Measurements from ENCODE around the gene MEGF8. TPM values are rescaled to one million over a fixed set of nuclear protein-coding genes. Genes with fewer than 3 reads are reported as not detected.
"Not testable (repeated sequence)": the region's sequence is repeated elsewhere in the genome, so short reads cannot be mapped to it uniquely, and the experiment has no call there.

MEGF8 gene
- total RNA-seq, 2 donors from 2014 or later: 13.4 to 16.5 TPM

DNA sequence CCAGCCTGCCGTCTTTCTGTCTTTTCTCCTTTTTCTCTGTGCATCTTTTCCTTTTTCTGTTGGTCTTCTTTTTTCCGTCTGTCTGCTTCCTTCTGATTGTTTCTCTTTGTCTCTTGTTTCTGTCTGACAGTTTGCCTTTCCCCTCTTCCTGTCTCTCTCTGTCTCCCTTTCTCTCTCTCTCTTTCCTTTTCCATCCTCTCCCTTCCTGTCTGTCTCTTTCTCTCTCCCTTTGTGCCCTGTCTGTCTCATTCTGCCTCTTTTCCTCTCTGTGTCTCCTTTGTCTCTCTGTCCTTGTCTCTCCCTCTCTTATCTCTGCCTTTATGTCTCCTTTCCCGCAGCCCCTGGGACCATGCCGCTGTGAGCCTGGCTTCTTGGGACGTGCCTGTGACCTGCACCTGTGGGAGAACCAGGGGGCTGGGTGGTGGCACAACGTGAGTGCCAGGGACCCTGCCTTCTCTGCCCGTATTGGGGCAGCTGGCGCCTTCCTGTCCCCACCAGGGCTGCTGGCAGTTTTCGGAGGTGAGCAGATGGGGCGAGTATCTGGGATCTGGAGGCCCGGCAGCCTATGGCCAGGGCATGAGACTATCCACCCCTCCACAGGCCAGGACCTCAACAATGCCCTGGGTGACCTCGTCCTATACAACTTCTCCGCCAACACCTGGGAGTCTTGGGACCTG is 9.4 kb downstream of the MEGF8 start:
- Histone ChIP-seq H3K36me3 (no peaks in the 10 kb centered on the region), H3K27me3 (no peaks in the 10 kb centered on the region), H3K9me3 (no peaks in the 10 kb centered on the region), H3K27ac (no peak overlapping the region), H3K4me1 (no peaks in the 10 kb centered on the region), H3K9ac (ENCODE audit: low read depth in 2 of 2, low read length in 2 of 2) (no peak overlapping the region), H3K4me3 (no peak overlapping the region)
- DNase-seq: no peak
- intact Hi-C loops (cut with DNase I): no loop called here
- TF ChIP-seq, protein P1, sequence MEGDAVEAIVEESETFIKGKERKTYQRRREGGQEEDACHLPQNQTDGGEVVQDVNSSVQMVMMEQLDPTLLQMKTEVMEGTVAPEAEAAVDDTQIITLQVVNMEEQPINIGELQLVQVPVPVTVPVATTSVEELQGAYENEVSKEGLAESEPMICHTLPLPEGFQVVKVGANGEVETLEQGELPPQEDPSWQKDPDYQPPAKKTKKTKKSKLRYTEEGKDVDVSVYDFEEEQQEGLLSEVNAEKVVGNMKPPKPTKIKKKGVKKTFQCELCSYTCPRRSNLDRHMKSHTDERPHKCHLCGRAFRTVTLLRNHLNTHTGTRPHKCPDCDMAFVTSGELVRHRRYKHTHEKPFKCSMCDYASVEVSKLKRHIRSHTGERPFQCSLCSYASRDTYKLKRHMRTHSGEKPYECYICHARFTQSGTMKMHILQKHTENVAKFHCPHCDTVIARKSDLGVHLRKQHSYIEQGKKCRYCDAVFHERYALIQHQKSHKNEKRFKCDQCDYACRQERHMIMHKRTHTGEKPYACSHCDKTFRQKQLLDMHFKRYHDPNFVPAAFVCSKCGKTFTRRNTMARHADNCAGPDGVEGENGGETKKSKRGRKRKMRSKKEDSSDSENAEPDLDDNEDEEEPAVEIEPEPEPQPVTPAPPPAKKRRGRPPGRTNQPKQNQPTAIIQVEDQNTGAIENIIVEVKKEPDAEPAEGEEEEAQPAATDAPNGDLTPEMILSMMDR (IDR thresholded peaks at IDR 0.05): no peak

DNA sequence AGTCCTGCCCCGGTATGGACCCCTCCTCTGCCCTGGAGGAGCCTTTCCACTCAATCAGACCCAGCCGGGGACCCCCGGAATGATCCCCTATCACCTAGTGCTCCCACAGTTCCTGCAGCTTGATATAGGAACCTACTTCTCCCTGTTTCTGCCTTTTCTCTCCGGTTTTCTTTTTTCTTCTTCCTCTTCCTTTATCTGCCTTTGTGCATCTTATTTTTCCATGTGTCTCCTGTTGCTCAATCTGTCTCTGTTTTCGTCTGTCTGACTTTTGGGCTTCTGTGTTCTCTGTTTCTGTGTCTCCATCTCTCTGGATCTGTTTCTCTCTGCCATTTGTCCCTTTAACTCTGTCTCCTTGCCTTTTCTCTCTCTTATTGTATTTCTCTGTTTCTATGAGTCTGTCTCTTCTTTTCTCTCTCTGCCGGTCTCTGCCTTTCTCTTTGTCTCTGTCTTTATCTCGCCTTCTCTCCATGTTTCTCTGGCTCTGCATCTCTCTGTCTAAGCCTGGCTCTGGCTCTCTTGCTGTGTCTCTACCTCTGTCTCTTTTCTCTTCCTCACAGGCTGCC is 10.0 kb downstream of the MEGF8 start:
- Histone ChIP-seq H3K36me3 (no peaks in the 10 kb centered on the region), H3K9me3 (no peaks in the 10 kb centered on the region), H3K9ac (ENCODE audit: low read depth in 2 of 2, low read length in 2 of 2) (no peak overlapping the region), H3K4me3 (no peak overlapping the region), H3K27ac (no peak overlapping the region), H3K4me1 (no peaks in the 10 kb centered on the region), H3K27me3 (no peaks in the 10 kb centered on the region)
- intact Hi-C loops (cut with DNase I): no loop called here
- DNase-seq: no peak
- TF ChIP-seq, protein P1 (IDR thresholded peaks at IDR 0.05): no peak

DNA sequence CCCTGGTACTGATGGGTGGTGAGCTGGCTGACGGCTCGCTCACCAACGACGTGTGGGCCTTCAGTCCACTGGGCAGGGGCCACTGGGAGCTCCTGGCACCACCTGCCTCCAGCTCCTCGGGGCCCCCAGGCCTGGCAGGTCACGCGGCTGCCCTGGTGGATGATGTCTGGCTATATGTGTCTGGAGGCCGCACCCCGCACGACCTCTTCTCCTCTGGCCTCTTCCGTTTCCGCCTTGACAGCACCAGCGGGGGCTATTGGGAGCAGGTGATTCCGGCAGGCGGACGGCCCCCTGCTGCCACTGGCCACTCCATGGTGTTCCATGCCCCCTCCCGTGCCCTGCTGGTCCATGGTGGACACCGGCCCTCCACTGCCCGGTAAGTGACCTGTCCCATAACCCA is 10.5 kb downstream of the MEGF8 start:
- no peak overlapping the region for H3K27ac ChIP-seq
- H3K9ac ChIP-seq (ENCODE audit: low read depth in 2 of 2, low read length in 2 of 2): no peak overlapping the region
- no peak overlapping the region for H3K4me3 ChIP-seq
- no peaks in the 10 kb centered on the region for H3K36me3 ChIP-seq
- TF ChIP-seq, protein P1 (IDR thresholded peaks at IDR 0.05): no peak
- H3K27me3 ChIP-seq: no peaks in the 10 kb centered on the region
- intact Hi-C loops (cut with DNase I): no loop called here
- no peaks in the 10 kb centered on the region for H3K9me3 ChIP-seq
- DNase-seq: no peak
- H3K4me1 ChIP-seq: no peaks in the 10 kb centered on the region

DNA sequence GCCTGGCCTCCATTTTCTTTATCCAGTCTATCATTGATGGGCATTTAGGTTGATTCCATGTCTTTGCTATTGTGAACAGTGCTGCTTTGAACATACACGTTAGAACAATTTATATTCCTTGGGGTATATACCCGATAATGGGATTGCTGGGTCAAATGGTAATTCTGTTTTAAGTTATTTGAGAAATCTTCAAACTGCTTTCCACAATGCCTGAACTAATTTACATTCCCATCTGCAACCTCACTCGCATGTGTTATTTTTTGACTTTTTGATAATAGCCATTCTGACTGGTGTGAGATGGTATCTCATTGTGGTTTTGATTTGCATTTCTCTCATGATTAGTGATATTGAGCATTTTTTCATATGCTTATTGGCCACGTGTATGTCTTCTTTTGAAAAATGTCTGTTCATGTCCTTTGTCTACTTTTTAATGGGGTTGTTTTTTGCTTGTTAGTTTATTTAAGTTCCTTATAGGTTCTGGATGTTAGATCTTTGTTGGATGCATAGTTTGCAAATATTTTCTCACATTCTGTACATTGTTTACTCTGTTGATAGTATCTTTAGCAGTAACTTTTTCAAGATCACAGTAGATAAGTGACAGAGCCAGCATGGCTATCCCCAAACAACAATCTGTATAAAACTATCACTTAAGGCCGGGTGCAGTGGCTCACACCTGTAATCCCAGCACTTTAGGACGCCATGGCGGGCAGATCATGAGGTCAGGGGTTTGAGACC is 13.9 kb downstream of the MEGF8 start:
- intact Hi-C loops (cut with DNase I); H3K27me3 ChIP-seq; H3K27ac ChIP-seq; DNase-seq; H3K9ac ChIP-seq (ENCODE audit: low read depth in 2 of 2, low read length in 2 of 2); H3K36me3 ChIP-seq; H3K4me1 ChIP-seq; H3K9me3 ChIP-seq; H3K4me3 ChIP-seq: not testable (repeated sequence)

DNA sequence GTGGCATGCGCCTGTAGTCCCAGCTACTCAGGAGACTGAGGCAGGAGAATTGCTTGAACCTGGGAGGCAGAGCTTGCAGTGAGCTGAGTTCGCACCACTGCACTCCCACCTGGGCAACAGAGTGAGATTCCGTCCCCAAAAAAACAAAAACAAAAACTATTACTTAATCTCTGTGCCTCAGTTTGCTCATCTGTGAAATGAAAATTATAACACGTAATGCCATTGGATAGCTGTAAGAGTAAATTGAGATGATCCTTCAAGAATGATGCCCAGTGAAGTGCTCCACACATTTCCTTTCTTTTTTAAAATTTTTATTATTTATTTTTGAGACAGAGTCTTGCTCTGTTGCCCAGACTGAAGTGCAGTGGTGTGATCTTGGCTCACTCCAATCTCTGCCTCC is 14.5 kb downstream of the MEGF8 start:
- H3K4me1 ChIP-seq; H3K36me3 ChIP-seq; H3K9ac ChIP-seq (ENCODE audit: low read depth in 2 of 2, low read length in 2 of 2); H3K9me3 ChIP-seq; intact Hi-C loops (cut with DNase I); H3K27me3 ChIP-seq; H3K4me3 ChIP-seq; DNase-seq; H3K27ac ChIP-seq: not testable (repeated sequence)

DNA sequence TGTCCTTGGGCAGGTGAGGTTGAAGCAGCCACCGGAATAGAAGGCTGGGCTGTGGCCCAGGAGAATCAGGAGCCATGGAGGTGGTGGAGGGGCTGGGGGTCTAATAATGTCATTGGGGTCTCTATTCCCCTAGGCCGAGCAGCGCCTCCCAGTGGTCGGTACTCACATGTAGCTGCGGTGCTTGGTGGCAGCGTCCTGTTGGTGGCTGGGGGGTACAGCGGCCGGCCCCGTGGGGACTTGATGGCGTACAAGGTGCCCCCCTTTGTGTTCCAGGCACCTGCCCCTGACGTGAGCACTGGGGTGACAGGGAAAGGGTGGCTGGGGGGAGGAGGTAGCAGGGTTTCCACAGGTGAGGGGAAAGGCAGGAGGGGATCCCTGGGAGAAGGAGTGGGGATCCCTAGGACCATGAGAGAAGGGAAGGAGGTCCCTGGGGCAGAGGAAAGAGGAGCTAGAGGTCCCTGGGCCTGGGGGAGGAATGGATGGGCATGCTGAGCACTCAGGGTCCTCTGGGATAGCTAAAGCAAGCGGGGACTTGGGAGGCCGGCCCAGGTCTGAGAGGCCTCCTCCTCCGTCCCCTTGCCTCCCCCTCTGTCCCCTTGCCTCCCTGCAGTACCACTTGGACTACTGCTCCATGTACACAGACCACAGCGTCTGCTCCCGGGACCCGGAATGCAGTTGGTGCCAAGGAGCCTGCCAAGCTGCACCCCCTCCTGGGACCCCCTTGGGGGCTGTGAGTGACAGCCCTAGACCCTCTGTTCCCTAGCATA is 18.1 kb downstream of the MEGF8 start:
- Histone ChIP-seq H3K9ac (ENCODE audit: low read depth in 2 of 2, low read length in 2 of 2) (no peak overlapping the region), H3K9me3 (no peaks in the 10 kb centered on the region), H3K27ac (no peak overlapping the region), H3K4me3 (no peak overlapping the region), H3K27me3 (no peaks in the 10 kb centered on the region), H3K4me1 (no peaks in the 10 kb centered on the region), H3K36me3 (no peaks in the 10 kb centered on the region)
- TF ChIP-seq, protein P1 (IDR thresholded peaks at IDR 0.05): no peak
- intact Hi-C loops (cut with DNase I): no loop called here
- no peak for DNase-seq
